ENCODE results near the gene PROB1.
A peak's percentile ranks its signal among the peaks of the same experiment; 100 is the strongest.

The PROB1 gene

DNA sequence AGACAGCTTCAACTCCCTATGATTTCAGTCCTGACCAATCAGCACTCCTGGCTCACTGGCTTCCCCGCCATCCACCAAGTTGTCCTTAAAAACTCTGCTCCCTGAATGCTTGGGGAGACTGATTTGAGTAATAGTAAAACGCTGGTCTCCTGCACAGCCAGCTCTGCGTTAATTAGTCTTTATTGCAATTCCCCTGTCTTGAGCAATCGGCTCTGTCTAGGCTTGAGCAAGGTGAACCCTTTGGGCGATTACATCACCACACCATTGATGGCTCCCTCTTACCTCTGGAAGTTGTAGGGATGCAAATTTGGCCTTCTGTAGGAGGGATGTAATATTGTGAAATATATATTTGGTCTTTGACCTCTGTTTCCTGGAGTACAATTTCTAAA, 8.9 kb downstream of the PROB1 start:
- TF ChIP-seq CTCF (IDR thresholded peaks at IDR 0.05; ENCODE audit: insufficient read depth, low read depth, low read length, missing control alignments) = no peak
- H3K4me3 ChIP-seq (ENCODE audit: low read depth, low read length) = no peak overlapping the region
- DNase-seq (ENCODE audit: low read depth) = no peak

DNA sequence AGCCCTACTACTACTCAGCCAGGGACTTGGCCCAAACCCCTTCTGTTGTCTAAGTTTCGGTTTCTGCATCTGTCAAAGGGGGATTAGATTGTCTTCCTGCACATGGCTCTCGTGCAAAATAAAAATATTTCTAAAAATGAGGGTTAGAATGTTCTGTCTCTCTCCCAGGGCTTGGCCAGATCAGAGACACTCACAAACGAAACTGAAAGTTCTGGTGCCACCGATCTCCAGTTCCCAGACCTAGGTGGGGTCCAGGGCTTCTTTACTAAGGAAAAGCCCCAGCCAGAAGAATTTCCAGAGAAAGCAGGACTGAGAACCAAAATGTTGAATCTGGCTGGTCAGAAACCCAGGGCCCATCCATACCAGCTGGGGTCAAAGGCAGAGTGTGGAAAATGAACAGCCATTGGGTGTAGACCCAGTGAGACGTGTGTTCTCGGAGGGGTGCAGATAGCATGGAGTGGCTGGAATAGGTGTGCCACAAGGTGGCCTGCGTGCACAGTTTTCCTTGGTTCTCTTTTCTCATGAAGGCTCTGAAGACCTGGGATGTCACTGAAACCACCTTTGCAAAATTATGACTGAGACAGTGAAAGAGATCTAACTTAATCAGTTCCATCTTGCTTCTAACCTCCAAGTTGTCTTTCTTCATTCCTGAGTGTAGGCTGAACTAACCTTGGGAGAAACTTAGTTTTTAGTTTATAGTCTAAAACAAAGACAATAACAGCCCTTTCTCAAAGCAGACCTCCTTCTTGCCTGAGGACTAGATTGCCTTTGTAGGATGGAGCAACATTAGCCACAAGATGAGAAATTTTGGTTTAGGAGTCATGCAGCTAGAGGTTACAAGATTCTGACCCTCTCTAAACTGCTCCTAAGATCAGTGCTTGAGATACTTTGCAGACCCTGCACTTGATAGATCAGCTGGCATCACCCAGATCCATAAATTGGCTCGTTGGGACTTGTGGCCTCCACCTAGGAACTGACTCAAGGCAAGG, 9.5 kb downstream of the PROB1 start:
- peak; percentile 50 for DNase-seq (ENCODE audit: low read depth)
- no peak for TF ChIP-seq CTCF (IDR thresholded peaks at IDR 0.05; ENCODE audit: insufficient read depth, low read depth, low read length, missing control alignments)
- peak overlapping the region; percentile 29 for H3K4me3 ChIP-seq (ENCODE audit: low read depth, low read length)

- peak; percentile 39 for DNase-seq (ENCODE audit: low read depth)
- TF ChIP-seq CTCF (IDR thresholded peaks at IDR 0.05; ENCODE audit: insufficient read depth, low read depth, low read length, missing control alignments) = no peak
- H3K4me3 ChIP-seq (ENCODE audit: low read depth, low read length) = no peak overlapping the region; the same call in 1 of the 2 replicates
Measured at GRCh38 chr5:139384591-139385051, 10.3 kb downstream of the PROB1 start.

- no peak for DNase-seq (ENCODE audit: low read depth)
- TF ChIP-seq CTCF (IDR thresholded peaks at IDR 0.05; ENCODE audit: insufficient read depth, low read depth, low read length, missing control alignments) = no peak
- no peak overlapping the region for H3K4me3 ChIP-seq (ENCODE audit: low read depth, low read length)
Measured at GRCh38 chr5:139383993-139384590, 10.8 kb downstream of the PROB1 start.

GRCh38 chr5:139383275-139383992, 11.5 kb downstream of the PROB1 start, which contains the start of gene SLC23A1:
TSS of gene SLC23A1 (minus strand) at chr5:139383297. CDS start at chr5:139383253, 44 bp downstream.
- no peak within 1 kb of the TSS for H3K4me3 ChIP-seq (ENCODE audit: low read depth, low read length)
- no peak for TF ChIP-seq CTCF (IDR thresholded peaks at IDR 0.05; ENCODE audit: insufficient read depth, low read depth, low read length, missing control alignments)
- DNase-seq (ENCODE audit: low read depth) = no peak

DNA sequence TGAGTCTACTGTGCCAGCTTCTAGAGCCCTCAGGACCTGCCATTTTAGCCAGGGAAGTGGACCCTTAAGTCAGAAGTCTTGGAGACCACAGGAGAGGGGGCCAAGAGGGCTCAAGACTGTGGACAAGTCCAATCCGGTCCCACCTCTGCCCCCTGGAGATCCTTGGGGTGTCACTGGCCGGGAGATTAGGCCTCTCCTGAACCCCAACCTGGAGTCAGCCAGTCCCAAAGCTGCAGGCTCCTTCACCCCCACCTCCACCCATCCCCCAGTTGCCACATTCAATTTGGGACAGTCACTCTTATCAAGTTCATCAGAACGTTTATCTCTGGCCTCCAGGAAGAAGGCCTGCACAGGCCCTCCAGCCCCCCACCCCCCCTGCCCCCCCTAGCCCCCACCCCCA, 12.1 kb downstream of the PROB1 start:
- no peak overlapping the region for H3K4me3 ChIP-seq (ENCODE audit: low read depth, low read length)
- DNase-seq (ENCODE audit: low read depth) = no peak
- TF ChIP-seq CTCF (IDR thresholded peaks at IDR 0.05; ENCODE audit: insufficient read depth, low read depth, low read length, missing control alignments) = no peak

Data from GM12865 (cell line).